Measurements from ENCODE around the gene TMEM120B.
"Not testable (repeated sequence)": the region's sequence is repeated elsewhere in the genome, so short reads cannot be mapped to it uniquely, and the experiment has no call there.

The TMEM120B gene

GRCh38 chr12:121713793-121714192 lies 1.2 kb downstream of the TMEM120B start:
- H3K4me3 ChIP-seq (ENCODE audit: low read depth, low read length): peak overlapping the region; percentile 93
- POLR2A ChIA-PET: interaction anchor here (0.8 kb wide), 1 partner anchor 85 kb away, joined by 4 read pairs; no protein-coding TSS in a partner anchor
- no peak for DNase-seq (ENCODE audit: low read depth, low spot score)
- TF ChIP-seq, protein P1, sequence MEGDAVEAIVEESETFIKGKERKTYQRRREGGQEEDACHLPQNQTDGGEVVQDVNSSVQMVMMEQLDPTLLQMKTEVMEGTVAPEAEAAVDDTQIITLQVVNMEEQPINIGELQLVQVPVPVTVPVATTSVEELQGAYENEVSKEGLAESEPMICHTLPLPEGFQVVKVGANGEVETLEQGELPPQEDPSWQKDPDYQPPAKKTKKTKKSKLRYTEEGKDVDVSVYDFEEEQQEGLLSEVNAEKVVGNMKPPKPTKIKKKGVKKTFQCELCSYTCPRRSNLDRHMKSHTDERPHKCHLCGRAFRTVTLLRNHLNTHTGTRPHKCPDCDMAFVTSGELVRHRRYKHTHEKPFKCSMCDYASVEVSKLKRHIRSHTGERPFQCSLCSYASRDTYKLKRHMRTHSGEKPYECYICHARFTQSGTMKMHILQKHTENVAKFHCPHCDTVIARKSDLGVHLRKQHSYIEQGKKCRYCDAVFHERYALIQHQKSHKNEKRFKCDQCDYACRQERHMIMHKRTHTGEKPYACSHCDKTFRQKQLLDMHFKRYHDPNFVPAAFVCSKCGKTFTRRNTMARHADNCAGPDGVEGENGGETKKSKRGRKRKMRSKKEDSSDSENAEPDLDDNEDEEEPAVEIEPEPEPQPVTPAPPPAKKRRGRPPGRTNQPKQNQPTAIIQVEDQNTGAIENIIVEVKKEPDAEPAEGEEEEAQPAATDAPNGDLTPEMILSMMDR (IDR thresholded peaks at IDR 0.05; ENCODE audit: insufficient read depth, low read length, missing control alignments): no peak
- CTCF ChIA-PET: interaction anchor here (1.2 to 7.2 kb wide), 2 partner anchors 12 to 81 kb away, joined by 4 to 70 read pairs; partner anchors contain the start of gene RHOF

DNA sequence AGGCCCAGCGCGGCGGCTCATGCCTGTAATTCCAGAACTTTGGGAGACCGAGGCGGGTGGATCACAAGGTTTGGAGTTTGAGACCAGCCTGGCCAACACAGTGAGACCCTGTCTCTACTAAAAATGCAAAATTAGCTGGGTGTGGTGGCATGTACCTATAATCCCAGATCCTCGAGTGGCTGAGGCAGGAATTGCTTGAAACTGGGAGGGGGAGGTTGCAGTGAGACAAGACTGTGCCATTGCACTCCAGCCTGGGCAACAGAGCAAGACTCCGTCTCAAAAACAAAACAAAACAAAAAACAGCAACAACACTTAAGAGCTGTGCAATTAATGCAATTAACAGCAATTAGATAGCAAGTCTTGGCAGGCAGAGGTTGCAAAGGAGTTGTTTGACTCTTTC lies 2.5 kb downstream of the TMEM120B start:
- POLR2A ChIA-PET; DNase-seq (ENCODE audit: low read depth, low spot score); H3K4me3 ChIP-seq (ENCODE audit: low read depth, low read length): not testable (repeated sequence)
- CTCF ChIA-PET: interaction anchor here (1.0 to 2.5 kb wide), 2 partner anchors 60 to 79 kb away, joined by 4 to 7 read pairs; partner anchors contain the start of gene RHOF

- DNase-seq (ENCODE audit: low read depth, low spot score): no peak
- ChIA-PET POLR2A (no interaction called here), CTCF (interaction anchor here (1.0 to 2.5 kb wide), 3 partner anchors 11 to 78 kb away, joined by 4 to 7 read pairs (median 4); partner anchors contain the start of gene RHOF)
- no peak overlapping the region for H3K4me3 ChIP-seq (ENCODE audit: low read depth, low read length)
- TF ChIP-seq, protein P1 (IDR thresholded peaks at IDR 0.05; ENCODE audit: insufficient read depth, low read length, missing control alignments): no peak
Measured at GRCh38 chr12:121715862-121716435, 3.4 kb downstream of the TMEM120B start.

DNA sequence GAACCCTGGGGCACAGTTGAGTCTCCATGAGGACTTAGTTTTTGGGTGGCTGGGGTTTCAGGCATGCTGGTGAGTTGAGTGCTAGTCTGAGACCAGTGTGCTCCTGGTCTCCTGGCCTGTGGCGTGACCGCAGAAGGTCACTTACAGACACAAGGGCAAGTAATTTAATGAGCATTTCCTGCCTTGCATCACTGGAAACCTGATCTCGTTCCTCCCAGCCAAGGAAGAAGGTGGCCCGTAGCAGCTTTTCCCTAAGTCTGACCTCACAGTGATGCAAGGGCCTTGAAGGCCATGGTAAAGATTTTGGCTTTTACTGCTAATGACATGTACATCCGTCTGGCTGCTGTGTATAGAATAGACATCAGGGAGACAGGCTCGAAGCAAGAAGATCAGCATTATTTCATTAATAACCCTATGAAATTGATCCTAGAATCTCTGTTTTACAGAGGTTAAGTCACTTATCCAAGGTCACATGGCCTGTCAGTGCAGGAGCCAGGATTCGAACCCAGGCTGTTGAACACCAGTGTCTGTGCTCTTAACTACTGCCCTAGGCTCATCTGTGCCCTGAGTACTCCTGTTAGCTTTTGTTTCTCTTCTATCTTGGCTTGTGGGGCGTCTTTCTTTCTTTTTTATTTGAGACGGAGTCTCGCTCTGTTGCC lies 4.6 kb downstream of the TMEM120B start:
- ChIA-PET POLR2A (no interaction called here), CTCF (interaction anchor here (1.2 to 4.5 kb wide), 4 partner anchors 12 to 76 kb away, joined by 4 to 30 read pairs (median 10); partner anchors contain the start of gene RHOF)
- TF ChIP-seq, protein P1 (IDR thresholded peaks at IDR 0.05; ENCODE audit: insufficient read depth, low read length, missing control alignments): no peak
- peak; percentile 52 for DNase-seq (ENCODE audit: low read depth, low spot score)
- H3K4me3 ChIP-seq (ENCODE audit: low read depth, low read length): no peak overlapping the region

GRCh38 chr12:121718653-121719239 lies 6.2 kb downstream of the TMEM120B start:
- H3K4me3 ChIP-seq (ENCODE audit: low read depth, low read length): no peak overlapping the region
- TF ChIP-seq, protein P1 (IDR thresholded peaks at IDR 0.05; ENCODE audit: insufficient read depth, low read length, missing control alignments): no peak
- no peak for DNase-seq (ENCODE audit: low read depth, low spot score)
- ChIA-PET CTCF (interaction anchor here (1.0 to 4.5 kb wide), 5 partner anchors 55 to 75 kb away, joined by 4 to 30 read pairs (median 11); partner anchors contain the start of gene RHOF), POLR2A (no interaction called here)

GRCh38 chr12:121719926-121720414 lies 7.4 kb downstream of the TMEM120B start:
- H3K4me3 ChIP-seq (ENCODE audit: low read depth, low read length): no peak overlapping the region
- POLR2A ChIA-PET: no interaction called here
- CTCF ChIA-PET: interaction anchor here (1.3 to 4.5 kb wide), 5 partner anchors 48 to 92 kb away, joined by 4 to 30 read pairs (median 5); partner anchors contain the start of gene RHOF
- DNase-seq (ENCODE audit: low read depth, low spot score): peak; percentile 44
- TF ChIP-seq, protein P1 (IDR thresholded peaks at IDR 0.05; ENCODE audit: insufficient read depth, low read length, missing control alignments): no peak

Measured in AG04449 (cell line).